ENCODE results near the gene MTHFR. TPM values are rescaled to one million over a fixed set of nuclear protein-coding genes. Genes with fewer than 3 reads are reported as not detected.

Gene MTHFR
- 3.6 and 6.0 TPM in 2 replicates for total RNA-seq (2014; rRNA removed; shearing (Covaris generic))

DNA sequence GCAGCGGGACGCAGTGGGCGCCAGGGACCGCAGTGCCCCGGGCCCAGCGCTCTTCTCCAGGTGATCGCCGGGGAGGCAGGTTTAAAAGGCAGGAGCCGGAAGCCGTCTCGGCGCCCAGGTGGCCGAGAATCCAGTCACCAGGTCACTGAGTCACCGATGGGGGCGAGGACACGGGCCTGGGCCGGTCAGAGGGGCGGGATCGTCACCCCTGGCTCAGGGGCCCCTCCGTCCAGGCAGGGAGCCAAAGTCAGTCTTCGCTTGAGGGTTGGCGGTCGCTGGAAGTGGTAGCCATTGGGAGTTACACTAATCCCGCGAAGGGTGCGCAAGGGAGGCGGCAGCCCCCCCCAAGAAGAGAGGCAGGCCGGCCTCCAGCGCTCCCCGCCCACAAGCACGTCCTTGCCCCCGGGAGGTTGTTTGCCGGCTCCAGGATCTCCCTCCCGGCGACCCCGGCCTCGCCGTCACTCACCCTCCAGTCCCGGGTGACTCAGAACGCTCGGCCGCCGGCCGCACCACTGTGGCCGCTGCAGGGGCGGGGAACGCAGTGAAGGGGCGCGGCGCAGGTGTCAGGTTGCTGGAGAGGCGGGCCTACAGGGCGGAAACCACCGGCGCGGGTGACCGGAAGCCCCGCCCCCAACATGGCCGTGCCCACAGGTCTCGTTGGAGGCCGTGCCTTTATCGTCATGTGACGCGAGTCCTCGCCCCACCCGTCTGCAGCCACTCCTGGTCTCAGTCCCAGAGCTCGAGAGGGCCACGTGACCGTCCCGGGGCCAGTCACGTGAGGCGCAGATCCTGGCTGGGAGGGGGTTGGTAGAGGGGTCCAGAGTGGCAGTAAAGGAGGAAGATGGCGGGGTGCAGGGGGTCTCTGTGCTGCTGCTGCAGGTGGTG is at the start of gene MTHFR, which contains the start of gene CLCN6:
MTHFR (minus strand) TSS at position 543 of the 885 bp plus-strand sequence. CDS start 2,848 bp downstream, outside the sequence.
CLCN6 (plus strand) TSS at position 770 of the 885 bp plus-strand sequence; CDS start at position 842, 72 bp downstream.
- DNase-seq (ENCODE audit: low spot score), result peak; percentile 99

DNA sequence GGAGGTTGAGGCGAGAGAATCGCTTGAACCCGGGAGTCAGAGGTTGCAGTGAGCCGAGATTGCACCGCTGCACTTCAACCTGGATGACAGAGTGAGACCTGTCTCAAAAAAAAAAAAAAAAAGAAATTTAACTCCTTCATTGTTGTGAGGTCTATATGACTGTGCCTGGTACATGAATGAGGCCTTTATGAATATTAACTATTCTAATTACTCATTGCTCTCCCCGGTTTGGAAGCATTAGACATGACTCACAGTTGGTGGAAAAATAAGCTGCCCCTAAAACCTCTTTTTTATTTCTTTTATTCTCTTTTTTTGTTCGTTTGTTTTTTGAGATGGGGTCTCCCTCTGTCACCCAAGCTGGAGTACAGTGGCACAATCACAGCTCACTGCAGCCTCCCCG is 49.7 kb upstream of the MTHFR start:
- no peak for DNase-seq (ENCODE audit: low spot score)

DNA sequence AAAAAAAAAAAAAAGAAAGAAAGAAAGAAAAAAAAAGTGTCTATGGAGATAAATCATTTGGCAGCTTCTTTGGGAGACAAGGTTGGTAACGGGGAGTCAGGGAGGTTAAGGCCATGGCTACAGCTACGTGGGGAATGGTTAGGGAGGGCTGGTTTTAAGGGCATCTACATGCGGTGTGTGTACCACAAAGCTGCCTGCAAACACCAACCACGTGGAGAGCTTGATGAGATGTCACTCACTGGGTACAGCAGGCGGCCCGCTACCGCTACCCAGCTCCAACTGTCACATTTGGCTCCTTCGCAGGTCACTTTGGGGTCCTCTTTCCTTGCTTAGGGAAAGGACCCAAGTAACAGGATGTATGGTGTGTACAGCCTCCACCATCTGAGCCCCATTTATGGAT is 48.8 kb upstream of the MTHFR start:
- no peak for DNase-seq (ENCODE audit: low spot score)

DNA sequence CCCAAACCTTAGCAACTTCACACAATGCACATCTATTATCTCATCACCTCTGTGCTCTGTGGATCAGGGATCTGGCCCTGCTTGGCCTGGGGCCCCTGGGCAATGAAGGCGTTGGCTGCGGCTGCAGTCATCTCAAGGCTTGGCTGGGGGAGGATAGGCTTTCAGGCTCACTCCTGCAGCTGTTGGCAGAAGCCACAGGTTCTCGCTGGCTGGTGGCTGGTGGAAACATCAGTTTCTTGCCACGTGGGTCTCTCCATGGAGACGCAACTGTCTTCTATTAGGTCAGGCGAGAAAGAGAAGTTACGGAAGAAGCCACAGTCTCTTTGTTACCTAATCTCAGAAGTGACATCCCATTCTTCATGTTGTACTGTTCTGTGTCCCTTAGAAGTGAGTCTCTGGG is 45.4 kb upstream of the MTHFR start:
- DNase-seq (ENCODE audit: low spot score), result no peak

DNA sequence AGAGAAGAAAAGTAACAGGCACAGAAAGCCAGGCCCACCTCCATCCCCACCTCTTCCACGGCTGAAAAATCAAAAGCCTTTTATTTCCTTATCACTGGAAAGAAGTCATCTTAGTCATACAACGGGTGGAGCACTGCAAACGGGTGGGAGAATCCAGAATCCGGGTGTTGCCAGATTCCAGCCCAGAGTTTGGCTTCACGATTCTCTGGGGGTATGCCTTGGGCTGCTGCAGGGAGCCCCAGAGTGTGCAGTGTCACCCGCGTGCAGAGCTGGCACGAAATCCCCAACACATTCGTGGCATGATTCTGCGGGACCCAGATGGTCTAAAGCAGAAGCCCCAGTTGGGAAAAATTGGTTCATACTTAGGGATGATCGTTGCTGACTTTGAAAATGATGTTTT is 44.4 kb upstream of the MTHFR start:
- no peak for DNase-seq (ENCODE audit: low spot score)

DNA sequence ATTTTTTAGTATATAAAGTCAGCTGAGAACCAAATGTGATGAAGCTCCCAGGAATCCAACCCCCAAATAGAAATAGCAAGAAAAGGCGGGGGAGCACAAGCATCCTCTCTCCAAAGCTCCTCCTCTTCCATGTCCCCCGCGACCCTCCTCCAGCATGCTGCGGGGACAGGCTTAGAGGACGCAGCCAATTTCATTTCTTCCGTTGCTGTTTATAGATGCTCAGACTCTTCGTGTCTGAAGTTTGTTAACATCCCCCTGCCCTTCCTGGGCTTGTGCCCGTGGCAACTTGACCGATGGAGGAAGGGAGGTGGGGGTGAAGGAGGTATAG is 42.6 kb upstream of the MTHFR start:
- no peak for DNase-seq (ENCODE audit: low spot score)

DNA sequence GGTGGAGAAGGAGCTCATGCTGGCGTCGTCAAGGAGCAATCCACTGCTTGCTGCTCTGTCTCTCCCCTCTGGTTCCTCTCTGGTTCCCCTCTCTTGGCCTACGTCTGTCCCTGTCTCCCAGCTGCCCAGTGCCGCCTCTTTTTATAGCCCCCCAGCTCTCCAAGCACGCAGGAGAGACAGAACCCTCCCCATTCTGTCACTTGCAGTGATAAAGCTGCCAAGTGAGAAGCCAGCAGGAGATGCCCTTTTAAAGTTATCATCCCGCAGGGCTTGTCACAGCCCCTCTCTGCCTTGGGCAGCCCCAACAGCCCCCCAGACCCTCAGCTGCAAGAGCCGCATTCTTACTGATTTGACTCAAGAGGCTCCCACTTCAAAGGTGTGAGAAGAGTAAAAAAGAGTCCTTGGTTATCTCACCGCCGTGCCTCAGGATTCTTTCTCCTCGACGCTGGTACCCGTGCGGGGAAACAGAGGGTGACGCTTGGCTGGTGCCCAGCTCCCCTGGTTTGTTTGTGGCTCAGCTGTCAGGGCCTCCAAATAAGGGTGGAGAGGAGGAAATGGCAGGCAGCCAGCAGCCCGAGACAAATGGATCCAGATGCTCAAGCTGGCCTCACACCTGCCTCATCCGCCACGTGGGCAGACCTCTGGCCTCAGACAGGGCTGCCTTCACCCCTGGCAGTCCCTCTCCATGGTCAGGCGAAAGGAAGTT is 42.1 kb upstream of the MTHFR start, which contains the start of gene NPPA:
NPPA (minus strand) TSS at position 117 of the 706 bp plus-strand sequence; CDS start at position 18, 99 bp downstream.
- no peak for DNase-seq (ENCODE audit: low spot score)

DNA sequence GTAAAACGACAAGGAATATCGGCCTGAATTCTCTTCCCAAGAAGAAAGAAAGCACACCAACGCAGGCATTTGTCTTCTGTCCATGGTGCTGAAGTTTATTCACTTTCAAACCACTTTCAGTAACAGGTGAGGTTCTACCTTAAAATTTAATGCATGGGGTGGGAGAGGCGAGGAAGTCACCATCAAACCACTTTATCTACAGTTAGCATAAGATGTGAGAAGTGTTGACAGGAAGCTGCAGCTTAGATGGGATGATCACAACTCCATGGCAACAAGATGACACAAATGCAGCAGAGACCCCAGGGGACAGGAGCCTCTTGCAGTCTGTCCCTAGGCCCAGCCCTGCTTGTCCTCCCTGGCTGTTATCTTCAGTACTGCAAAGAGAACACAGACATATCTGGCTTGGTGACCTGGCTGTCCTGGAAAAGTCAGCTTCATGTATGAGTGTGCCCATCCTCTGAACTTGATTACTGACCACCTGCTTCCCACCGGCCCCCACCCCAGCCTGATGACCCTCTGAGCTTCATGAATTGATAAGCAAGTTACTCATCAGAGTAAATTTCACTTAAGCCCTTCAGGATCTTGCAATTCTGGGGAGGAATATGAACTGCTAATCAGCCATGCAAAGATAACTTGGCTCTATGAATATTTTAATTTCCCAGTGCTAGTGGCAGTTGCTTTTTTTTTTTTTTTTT is 40.0 kb upstream of the MTHFR start:
- no peak for DNase-seq (ENCODE audit: low spot score)

DNA sequence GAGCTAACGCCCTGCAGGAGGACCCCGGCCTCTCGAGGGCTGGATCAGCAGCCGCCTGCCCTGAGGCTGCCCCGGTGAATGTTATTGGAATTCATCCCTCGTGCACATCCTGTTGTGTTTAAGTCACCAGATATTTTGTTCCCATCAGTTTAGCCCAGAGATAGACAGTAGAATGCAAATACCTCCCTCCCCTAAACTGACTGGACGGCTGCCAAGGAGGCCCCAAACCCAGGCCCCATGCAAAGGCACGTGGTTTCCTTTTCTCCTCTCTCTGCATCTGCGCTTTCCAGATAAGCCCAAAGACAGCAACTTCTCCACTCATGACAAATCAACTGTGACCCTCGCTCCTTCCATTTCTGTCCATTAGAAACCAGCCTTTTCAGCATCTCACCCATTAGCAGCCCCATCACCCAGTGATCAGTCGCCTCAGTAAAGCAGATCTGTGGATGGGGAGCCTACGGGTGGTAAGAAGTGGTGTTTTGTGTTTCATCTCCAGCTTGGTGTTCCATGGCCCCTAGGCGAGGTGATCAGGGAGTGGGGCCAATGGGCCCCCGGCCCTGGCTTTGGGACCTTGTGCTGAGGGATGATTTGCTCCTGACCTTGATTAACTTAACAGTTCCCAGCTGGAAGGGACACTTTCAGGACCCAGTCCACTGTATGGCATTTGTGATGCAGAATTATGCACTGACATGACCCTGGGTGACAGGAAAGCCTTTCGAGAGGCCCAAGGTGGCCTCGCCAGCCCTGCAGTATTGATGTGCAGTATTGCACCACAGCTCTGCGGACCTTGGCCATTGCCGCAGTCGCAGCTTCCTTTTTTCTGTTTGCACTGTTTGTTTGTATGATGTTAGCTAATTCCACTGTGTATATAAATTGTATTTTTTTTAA is 36.6 kb upstream of the MTHFR start:
- DNase-seq (ENCODE audit: low spot score), result no peak

DNA sequence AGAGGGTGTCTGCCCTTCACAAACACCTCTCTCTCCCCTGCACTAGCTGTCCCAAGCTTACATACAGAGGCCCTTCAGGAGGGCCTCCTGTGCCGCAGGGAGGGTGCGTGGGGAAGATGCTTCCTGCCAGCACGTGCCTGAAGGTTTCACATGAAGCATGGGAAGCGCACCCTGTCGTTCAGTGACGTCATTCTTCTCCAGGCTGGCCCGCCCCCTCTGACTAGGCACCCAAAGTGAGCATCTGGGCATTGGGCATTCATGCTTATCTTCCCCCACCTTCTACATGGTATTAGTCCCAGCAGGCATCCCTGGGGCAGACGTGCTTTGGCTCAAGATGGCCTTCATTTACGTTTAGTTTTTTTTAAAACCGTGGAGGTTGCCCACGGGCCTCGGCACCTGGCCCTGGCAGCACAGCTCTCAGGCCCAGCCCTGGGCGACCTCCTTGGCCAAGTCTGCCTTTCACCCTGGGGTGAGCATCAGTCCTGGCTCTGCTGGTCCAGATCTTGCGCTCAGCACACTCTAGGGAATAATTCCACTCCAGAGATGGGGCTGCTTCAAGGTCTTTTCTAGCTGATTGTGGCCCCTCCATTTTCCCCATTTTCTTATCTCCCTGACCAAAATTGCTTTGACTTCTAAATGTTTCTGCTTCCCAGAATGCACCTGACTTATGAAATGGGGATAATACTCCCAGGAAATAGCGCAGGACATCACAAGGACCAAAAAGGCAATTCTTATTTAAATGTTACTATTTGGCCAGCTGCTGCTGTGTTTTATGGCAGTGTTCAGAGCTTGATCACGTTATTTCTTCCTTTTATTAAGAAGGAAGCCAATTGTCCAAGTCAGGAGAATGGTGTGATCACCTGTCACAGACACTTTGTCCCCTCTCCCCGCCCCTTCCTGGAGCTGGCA is 35.7 kb upstream of the MTHFR start:
- DNase-seq (ENCODE audit: low spot score), result no peak

DNA sequence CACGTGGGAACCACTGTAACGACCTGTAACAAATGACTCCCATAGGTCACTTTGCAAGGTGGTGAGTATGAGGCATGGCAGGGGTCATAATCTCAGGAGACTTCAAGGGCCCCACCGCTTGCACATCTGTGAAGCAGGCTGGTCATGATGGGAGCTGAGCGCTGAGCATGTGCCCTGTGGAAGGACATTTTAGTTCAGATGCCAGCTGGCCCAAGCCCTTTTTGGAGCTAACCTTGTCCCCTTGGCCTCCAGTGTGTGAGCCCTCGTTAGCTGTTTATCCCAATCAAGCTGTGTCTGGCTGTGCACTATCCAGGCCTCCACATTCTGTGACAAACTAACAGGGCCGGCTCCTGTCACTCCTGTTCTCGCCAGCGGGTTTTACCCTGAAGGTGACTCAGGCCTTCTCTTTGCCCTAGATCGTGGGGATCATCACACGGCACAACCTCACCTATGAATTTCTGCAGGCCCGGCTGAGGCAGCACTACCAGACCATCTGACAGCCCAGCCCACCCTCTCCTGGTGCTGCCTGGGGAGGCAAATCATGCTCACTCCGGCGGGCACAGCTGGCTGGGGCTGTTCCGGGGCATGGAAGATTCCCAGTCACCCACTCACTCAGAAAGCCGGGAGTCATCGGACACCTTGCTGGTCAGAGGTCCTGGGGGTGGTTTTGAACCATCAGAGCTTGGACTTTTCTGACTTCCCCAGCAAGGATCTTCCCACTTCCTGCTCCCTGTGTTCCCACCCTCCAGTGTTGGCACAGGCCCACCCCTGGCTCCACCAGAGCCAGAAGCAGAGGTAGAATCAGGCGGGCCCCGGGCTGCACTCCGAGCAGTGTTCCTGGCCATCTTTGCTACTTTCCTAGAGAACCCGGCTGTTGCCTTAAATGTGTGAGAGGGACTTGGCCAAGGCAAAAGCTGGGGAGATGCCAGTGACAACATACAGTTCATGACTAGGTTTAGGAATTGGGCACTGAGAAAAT is 34.3 kb upstream of the MTHFR start:
- no peak for DNase-seq (ENCODE audit: low spot score)

DNA sequence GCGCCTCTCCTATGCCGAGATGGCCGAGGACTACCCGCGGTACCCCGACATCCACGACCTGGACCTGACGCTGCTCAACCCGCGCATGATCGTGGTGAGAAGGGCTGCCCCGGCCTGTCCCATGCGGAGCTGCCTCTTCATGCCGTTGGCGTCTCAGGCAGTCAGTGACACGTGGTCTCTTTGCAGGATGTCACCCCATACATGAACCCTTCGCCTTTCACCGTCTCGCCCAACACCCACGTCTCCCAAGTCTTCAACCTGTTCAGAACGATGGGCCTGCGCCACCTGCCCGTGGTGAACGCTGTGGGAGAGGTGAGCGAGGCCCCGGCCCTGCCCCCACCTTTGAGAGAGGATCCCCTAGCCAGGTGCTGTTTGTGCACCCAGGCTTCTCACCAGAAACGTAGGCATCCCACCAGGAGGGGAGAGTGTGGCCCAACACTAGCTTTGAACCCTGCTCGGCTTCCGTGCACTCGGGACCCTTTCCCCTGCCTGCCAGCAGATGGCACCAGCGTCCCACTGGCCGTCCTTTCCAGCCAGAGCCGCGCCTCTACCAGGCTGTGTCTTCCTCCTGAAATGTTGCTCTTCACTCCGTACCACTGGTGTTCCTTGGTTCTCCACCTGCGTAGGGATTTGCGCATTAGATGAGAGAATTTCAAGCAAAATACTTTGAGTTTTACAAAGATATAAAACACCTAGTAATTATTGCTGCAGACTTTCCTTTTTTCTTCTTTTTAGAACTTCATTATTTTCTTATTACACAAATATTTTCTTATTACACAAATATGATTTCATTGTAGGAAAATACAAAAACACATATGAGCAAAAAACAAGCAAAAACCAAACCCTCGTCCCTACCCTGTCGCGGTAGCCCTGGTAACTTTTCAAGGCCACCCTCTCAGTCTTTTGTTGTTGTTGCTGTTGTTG is 32.8 kb upstream of the MTHFR start:
- peak; percentile 48 for DNase-seq (ENCODE audit: low spot score)

DNA sequence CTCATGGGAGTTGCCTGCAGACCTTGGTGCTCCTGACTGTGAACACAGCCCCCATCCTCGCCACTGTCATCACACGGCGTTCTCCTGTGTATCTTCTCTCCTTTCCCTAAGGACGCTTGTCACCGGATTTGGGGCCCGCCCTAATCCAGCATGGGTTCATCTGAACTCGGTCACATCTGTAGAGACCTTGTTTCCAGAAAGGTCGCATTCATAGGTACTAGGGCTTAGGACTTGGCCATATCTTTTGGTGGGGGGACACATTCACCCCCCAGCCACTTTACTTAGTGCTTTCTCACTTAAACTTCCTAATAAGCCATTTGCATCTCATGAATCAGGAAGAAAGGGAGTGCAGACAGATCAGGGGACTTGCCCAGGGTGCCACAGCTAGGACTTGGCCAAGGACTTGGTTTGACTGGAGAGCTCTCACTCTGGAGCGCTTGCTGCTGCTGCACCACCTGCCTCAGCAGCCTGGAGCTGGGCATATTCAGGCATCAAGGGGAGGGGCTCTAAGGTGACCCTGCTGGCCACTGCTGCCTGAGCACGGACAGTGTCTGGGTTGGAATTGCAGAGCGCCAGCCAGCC is 32.1 kb upstream of the MTHFR start:
- no peak for DNase-seq (ENCODE audit: low spot score)

DNA sequence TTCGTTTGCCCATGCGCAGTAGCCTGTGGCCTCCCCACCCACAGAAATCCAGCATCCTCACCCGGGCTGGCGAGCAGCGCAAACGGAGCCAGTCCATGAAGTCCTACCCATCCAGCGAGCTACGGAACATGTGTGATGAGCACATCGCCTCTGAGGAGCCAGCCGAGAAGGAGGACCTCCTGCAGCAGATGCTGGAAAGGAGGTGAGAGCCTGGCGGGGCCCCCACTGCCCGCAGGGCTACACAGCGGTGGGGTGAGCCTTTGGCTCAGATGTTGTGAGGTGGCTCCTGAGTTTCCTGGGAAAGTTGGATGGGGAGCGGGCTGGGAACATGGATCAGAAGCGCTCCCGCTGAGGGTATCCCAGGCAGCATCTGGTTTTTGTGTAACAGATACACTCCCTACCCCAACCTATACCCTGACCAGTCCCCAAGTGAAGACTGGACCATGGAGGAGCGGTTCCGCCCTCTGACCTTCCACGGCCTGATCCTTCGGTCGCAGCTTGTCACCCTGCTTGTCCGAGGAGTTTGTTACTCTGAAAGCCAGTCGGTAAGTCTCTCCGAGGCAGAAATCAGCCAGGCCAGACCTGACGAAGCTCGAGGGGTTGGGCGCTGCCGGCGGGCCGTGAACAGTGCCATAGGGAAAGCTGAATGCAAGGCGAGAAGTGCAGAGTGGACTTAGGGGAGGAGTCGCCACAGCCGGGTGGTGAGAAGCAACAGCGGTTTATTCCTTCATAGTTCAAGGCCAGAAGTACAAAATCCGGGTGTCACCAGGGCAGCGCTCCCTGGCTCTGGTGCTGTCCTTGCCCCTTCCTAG is 31.4 kb upstream of the MTHFR start:
- no peak for DNase-seq (ENCODE audit: low spot score)

DNA sequence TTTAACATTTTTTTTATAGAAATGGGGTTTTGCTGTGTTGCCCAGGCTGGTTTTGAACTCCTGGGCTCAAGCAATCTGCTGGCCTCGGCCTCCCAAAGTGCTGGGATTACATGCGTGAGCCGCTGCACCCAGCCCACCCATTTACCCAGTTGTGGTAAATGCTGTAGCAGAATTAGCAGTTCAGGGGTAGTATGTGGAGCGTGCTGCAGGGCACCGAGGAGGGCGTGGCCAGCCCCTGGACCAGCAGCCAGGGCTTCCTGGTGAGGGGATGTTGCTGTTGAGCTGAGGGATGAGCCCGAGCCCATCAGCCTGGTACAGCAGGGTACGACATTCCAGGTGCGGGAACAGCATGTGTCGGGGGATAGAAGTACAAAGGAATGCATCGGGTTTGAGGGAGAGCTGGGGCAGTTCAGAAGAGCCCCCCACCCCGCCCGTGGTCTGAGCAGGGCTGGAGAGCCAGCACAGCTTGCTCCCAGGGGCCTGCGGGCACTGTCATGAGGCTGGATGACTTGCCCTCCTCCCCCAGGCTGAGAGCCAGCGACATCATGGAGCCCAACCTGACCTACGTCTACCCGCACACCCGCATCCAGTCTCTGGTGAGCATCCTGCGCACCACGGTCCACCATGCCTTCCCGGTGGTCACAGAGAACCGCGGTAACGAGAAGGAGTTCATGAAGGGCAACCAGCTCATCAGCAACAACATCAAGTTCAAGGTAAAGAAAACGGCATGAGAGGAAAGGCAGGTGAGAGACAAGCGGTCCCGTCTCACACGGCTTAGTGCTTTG is 29.9 kb upstream of the MTHFR start:
- no peak for DNase-seq (ENCODE audit: low spot score)

DNA sequence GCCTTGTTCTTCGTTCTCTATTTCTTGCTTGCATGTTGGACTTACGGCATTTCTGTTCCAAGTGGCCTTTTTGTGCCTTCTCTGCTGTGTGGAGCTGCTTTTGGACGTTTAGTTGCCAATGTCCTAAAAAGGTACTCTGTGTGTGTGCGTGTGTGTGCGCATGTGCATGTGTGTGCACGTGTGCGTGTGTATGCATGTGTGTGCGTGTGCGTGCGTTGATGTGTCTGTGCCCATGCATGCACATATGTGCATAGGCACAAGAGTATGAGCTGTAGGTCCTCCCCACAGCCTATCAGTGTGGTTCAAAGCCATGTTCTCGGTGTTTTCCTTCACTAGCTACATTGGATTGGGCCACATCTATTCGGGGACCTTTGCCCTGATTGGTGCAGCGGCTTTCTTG is 28.1 kb upstream of the MTHFR start:
- DNase-seq (ENCODE audit: low spot score), result no peak

Data from H4 (cell line).